Measurements from ENCODE around the gene MB21D2. TPM values are rescaled to one million over a fixed set of nuclear protein-coding genes. Genes with fewer than 3 reads are reported as not detected.
A peak's percentile ranks its signal among the peaks of the same experiment; 100 is the strongest.

Gene MB21D2
- total RNA-seq, 1 donor from 2014 or later = 15.1 TPM

GRCh38 chr3:192896208-192896607 lies 21.4 kb downstream of the MB21D2 start:
- Mint-ChIP-seq H3K4me3 (no peak overlapping the region), H3K27me3 (ENCODE audit: insufficient read depth, low read depth) (peaks cover 7% of the 10 kb centered on the region), H3K9me3 (peaks cover 4% of the 10 kb centered on the region), H3K27ac (no peak overlapping the region), H3K36me3 (peaks cover 6% of the 10 kb centered on the region), H3K4me1 (peaks cover 15% of the 10 kb centered on the region)
- H3F3A ChIP-seq (ENCODE audit: low read depth) = no peaks in the 10 kb centered on the region
- no peaks in the 10 kb centered on the region for H3K27me3 ChIP-seq
- H3K79me2 ChIP-seq (ENCODE audit: low read depth) = peaks cover 36% of the 10 kb centered on the region
- H3K36me3 ChIP-seq = no peaks in the 10 kb centered on the region
- no peaks in the 10 kb centered on the region for H4K20me1 ChIP-seq (ENCODE audit: low read depth)
- no peak overlapping the region for H2AFZ ChIP-seq (replicated peaks)
- H3K9me3 ChIP-seq (ENCODE audit: low read depth) = no peaks in the 10 kb centered on the region
- no peak overlapping the region for H3K4me2 ChIP-seq
- peaks cover 5% of the 10 kb centered on the region for H3K4me1 ChIP-seq
- no peak overlapping the region for H3K4me3 ChIP-seq
- TF ChIP-seq EZH2phosphoT487 (IDR thresholded peaks at IDR 0.05) (no peak), EZH2 (IDR thresholded peaks at IDR 0.05) (no peak), CTCF (IDR thresholded peaks at IDR 0.05) (no peak)
- no peak for DNase-seq (ENCODE audit: low spot score)
- H3K27ac ChIP-seq = no peak overlapping the region
- H3K9ac ChIP-seq = no peak overlapping the region

- Mint-ChIP-seq H3K36me3 (peaks cover 6% of the 10 kb centered on the region), H3K9me3 (peaks cover 4% of the 10 kb centered on the region), H3K4me1 (peaks cover 15% of the 10 kb centered on the region), H3K4me3 (no peak overlapping the region), H3K27me3 (ENCODE audit: insufficient read depth, low read depth) (peaks cover 5% of the 10 kb centered on the region), H3K27ac (no peak overlapping the region)
- Histone ChIP-seq H4K20me1 (ENCODE audit: low read depth) (no peaks in the 10 kb centered on the region), H3K79me2 (ENCODE audit: low read depth) (peaks cover 43% of the 10 kb centered on the region), H3K36me3 (no peaks in the 10 kb centered on the region), H2AFZ (replicated peaks) (no peak overlapping the region), H3F3A (ENCODE audit: low read depth) (no peaks in the 10 kb centered on the region), H3K27ac (no peak overlapping the region), H3K4me1 (peaks cover 5% of the 10 kb centered on the region), H3K9ac (no peak overlapping the region), H3K27me3 (no peaks in the 10 kb centered on the region), H3K4me3 (no peak overlapping the region), H3K9me3 (ENCODE audit: low read depth) (no peaks in the 10 kb centered on the region), H3K4me2 (no peak overlapping the region)
- no peak for DNase-seq (ENCODE audit: low spot score)
- no peak for TF ChIP-seq EZH2phosphoT487 (IDR thresholded peaks at IDR 0.05)
- TF ChIP-seq EZH2 (IDR thresholded peaks at IDR 0.05) = no peak
- no peak for TF ChIP-seq CTCF (IDR thresholded peaks at IDR 0.05)
Observed at GRCh38 chr3:192894676-192895075, 23.0 kb downstream of the MB21D2 start.

GRCh38 chr3:192892981-192893700 lies 24.5 kb downstream of the MB21D2 start:
- no peak overlapping the region for H3K4me3 ChIP-seq
- no peaks in the 10 kb centered on the region for H3F3A ChIP-seq (ENCODE audit: low read depth)
- H3K4me2 ChIP-seq = peak overlapping the region; percentile 19
- no peak overlapping the region for H3K4me3 Mint-ChIP-seq
- H3K27ac ChIP-seq = no peak overlapping the region
- H3K36me3 Mint-ChIP-seq = peaks cover 1% of the 10 kb centered on the region
- H3K27me3 Mint-ChIP-seq (ENCODE audit: insufficient read depth, low read depth) = peaks cover under 1% of the 10 kb centered on the region
- no peaks in the 10 kb centered on the region for H3K9me3 Mint-ChIP-seq
- TF ChIP-seq CTCF (IDR thresholded peaks at IDR 0.05) (no peak), EZH2 (IDR thresholded peaks at IDR 0.05) (no peak), EZH2phosphoT487 (IDR thresholded peaks at IDR 0.05) (no peak)
- H3K9ac ChIP-seq = no peak overlapping the region
- H3K4me1 Mint-ChIP-seq = peaks cover 23% of the 10 kb centered on the region
- no peaks in the 10 kb centered on the region for H3K9me3 ChIP-seq (ENCODE audit: low read depth)
- peaks cover 15% of the 10 kb centered on the region for H3K4me1 ChIP-seq
- H4K20me1 ChIP-seq (ENCODE audit: low read depth) = no peaks in the 10 kb centered on the region
- H3K27ac Mint-ChIP-seq = no peak overlapping the region
- no peaks in the 10 kb centered on the region for H3K36me3 ChIP-seq
- peaks cover 44% of the 10 kb centered on the region for H3K79me2 ChIP-seq (ENCODE audit: low read depth)
- H2AFZ ChIP-seq (replicated peaks) = no peak overlapping the region
- peak; percentile 33 for DNase-seq (ENCODE audit: low spot score)
- H3K27me3 ChIP-seq = no peaks in the 10 kb centered on the region
